Body of pancreas (tissue), 4 donors: ENCODE data around the gene TMEM168.

Source experiments
- CTCF ChIP-seq, 7 experiments: fragments of 450-650 bp in 4 of 7; fragments of 200-600 bp in 3 of 7; sonication (generic) in 3 of 7; IDR thresholded peaks; one replicate each; pipeline ENCODE4 v1.5.1; 2016 to 2019; ENCODE audit warnings: antibody characterized with exemption in 7 of 7
- POLR2A ChIP-seq, 3 donors: fragments of 450-650 bp; IDR thresholded peaks; one replicate each; pipeline ENCODE4 v1.6.1; 2016; ENCODE audit warnings: antibody characterized with exemption in 3 of 3, mild to moderate bottlenecking in 2 of 3

- TF ChIP-seq CTCF (IDR thresholded peaks at IDR 0.05) (no peak), POLR2A (IDR thresholded peaks at IDR 0.05) (no peak)
These were observed 10.5 kb downstream of the TMEM168 start for GRCh38 chr7:112779667-112780066.
